Small intestine (tissue), 16 donors: ENCODE measurements around the gene ADAMTS14. TPM values are rescaled to one million over a fixed set of nuclear protein-coding genes. Genes with fewer than 3 reads are reported as not detected.
A peak's percentile ranks its signal among the peaks of the same experiment; 100 is the strongest.
"Not testable (repeated sequence)": the region's sequence is repeated elsewhere in the genome, so short reads cannot be mapped to it uniquely, and the experiment has no call there.

Experiments
- DNase-seq, 2 donors: peaks; one replicate each; pipeline versions ENCODE4 v3.0.0 to v3.0.0-alpha.2; 2013
- FAIRE-seq: peaks from 2 replicates; lab custom pipeline; 2012; peaks lifted over from hg19 to GRCh38; lab: Jason Lieb, UNC
- H3K27ac ChIP-seq, 3 donors: one replicate each; pipeline ENCODE4 v1.5.1; 2013; ENCODE audit warnings: low read length in 2 of 3, mild to moderate bottlenecking in 2 of 3, control low read depth in 1 of 3, inconsistent platforms in 1 of 3, low read depth in 1 of 3, moderate library complexity in 1 of 3
- H3K27me3 ChIP-seq, 3 donors: one replicate each; pipeline ENCODE4 v1.6.1; 2013; ENCODE audit warnings: low read length in 3 of 3, inconsistent platforms in 1 of 3; ENCODE audit not compliant: control insufficient read depth in 3 of 3, insufficient read depth in 3 of 3
- H3K36me3 ChIP-seq, 3 donors: one replicate each; pipeline ENCODE4 v1.6.1; 2013; ENCODE audit warnings: low read length in 3 of 3, inconsistent platforms in 1 of 3, low read depth in 1 of 3, mild to moderate bottlenecking in 1 of 3, moderate library complexity in 1 of 3; ENCODE audit not compliant: control insufficient read depth in 3 of 3, insufficient read depth in 2 of 3
- H3K4me1 ChIP-seq, 3 donors: one replicate each; pipeline ENCODE4 v1.6.1; 2013; ENCODE audit warnings: low read length in 2 of 3, inconsistent platforms in 1 of 3, low read depth in 1 of 3, mild to moderate bottlenecking in 1 of 3, moderate library complexity in 1 of 3; ENCODE audit not compliant: control insufficient read depth in 3 of 3, insufficient read depth in 2 of 3
- H3K4me3 ChIP-seq, 3 donors: one replicate each; pipeline ENCODE4 v1.5.1; 2013; ENCODE audit warnings: low read length in 3 of 3, control low read depth in 1 of 3, inconsistent platforms in 1 of 3, low read depth in 1 of 3, mild to moderate bottlenecking in 1 of 3, moderate library complexity in 1 of 3
- H3K9me3 ChIP-seq, 2 donors: one replicate each; pipeline ENCODE4 v1.6.1; 2013; ENCODE audit warnings: low read depth in 1 of 2, low read length in 1 of 2; ENCODE audit not compliant: control insufficient read depth in 2 of 2, insufficient read depth in 1 of 2
- WGBS, 3 donors: extraction: QIAGEN DNeasy Blood & Tissue Kit; methylation state at CpG; one replicate each; pipeline ENCODE4 v1.1.7; 2013; 5-methylcytosine and 5-hydroxymethylcytosine counted together
- long read RNA-seq, 10 donors: transcript quantifications; one replicate each; lab custom pipeline, GENCODE V29; 2026
- polyA plus RNA-seq, 4 donors: library from polyadenylated mRNA; stranded (reverse) in 3 of 4; unstranded in 1 of 4; fragments of 200-250 nt in 3 of 4; fragments of 120-200 nt in 1 of 4; gene quantifications; one replicate each; pipeline versions ENCODE4 v1.2.1 to v1.2.3, GENCODE V29; 2013
- donor health status: healthy with polysubstance abuse.
- donor health status: control.
- donor health status: control.
- donor health status: Bipolar disorder and iron deficiency.
- donor health status: healthy.

ADAMTS14 gene
- 1 to 10 TPM in 1 of 4 donors, under 1 TPM in 3; 0.45 to 7.7 (median 0.79) TPM for polyA plus RNA-seq
- long read RNA-seq, donor 1 = 0 reads
- long read RNA-seq, donor 2 = 0 reads
- long read RNA-seq, donor 3 = 0 reads
- long read RNA-seq, donor 4 = 0 reads
- long read RNA-seq, donor 5 = 0 reads
- long read RNA-seq, donor 6 = 0 reads
- long read RNA-seq, donor 7 = 0 reads
- long read RNA-seq, donor 8 = 0 reads
- long read RNA-seq, donor 9 = 0 reads
- long read RNA-seq, donor 10 = 0 reads

GRCh38 chr10:70672165-70673042 lies at the start of gene ADAMTS14:
Gene ADAMTS14 (plus strand): TSS chr10:70672506. CDS start chr10:70672803, 297 bp downstream.
- H3K27ac ChIP-seq = peak within 1 kb of the TSS in 2 of 3 donors; percentile 60 to 69
- peak in 1 of 2 donors; percentile 68 for DNase-seq
- H3K4me1 ChIP-seq = peaks cover 0 to 2% (median 0%) of the 10 kb centered on the region in 3 donors
- H3K4me3 ChIP-seq = peak within 1 kb of the TSS in 2 of 3 donors; percentile 37 to 55
- peaks cover 0 to 7% of the 10 kb centered on the region in 2 donors for H3K9me3 ChIP-seq
- FAIRE-seq = no peak
- H3K36me3 ChIP-seq = peaks cover 0 to 8% (median 0%) of the 10 kb centered on the region in 3 donors
- 2 to 3% (median 2%) methylated on average over 55 to 100 of the region's 100 CpGs for WGBS, 3 donors
- H3K27me3 ChIP-seq = peaks cover 0 to 37% (median 6%) of the 10 kb centered on the region in 3 donors

DNA sequence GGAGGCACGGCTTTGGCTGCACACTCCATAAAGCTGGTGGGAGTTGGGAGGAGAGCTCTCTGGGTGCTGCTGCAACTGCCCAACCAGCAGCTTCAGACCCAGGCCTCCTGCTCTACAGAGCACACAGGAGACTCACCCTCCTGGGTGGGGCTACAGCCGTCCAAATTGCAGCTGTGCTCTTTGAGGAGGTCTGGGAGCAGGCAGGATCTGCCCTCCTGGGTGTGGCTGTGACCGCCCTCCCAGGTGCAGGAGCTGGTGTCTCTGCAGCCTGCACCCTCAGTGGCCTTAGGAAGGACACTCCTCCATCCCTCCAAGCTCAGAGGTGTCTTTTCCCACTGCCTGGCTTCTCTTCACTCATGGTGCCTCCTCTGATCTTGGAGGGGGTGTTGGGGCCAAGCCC lies 49.8 kb upstream of the ADAMTS14 start:
- H3K27me3 ChIP-seq = no peaks in the 10 kb centered on the region
- DNase-seq (no peak), FAIRE-seq (no peak)
- WGBS, 3 donors = 60 to 84% (median 64%) methylated on average over 3 of the region's 3 CpGs
- H3K36me3 ChIP-seq = no peaks in the 10 kb centered on the region
- H3K27ac ChIP-seq = no peak overlapping the region
- peaks cover 0 to 21% of the 10 kb centered on the region in 2 donors for H3K9me3 ChIP-seq
- no peak overlapping the region for H3K4me3 ChIP-seq
- no peaks in the 10 kb centered on the region for H3K4me1 ChIP-seq

- no peaks in the 10 kb centered on the region for H3K36me3 ChIP-seq
- 70 to 93% (median 83%) methylated on average over 3 of the region's 3 CpGs for WGBS, 3 donors
- H3K4me3 ChIP-seq = no peak overlapping the region
- no peak for FAIRE-seq
- DNase-seq = no peak
- H3K27ac ChIP-seq = no peak overlapping the region
- H3K4me1 ChIP-seq = no peaks in the 10 kb centered on the region
- H3K27me3 ChIP-seq = no peaks in the 10 kb centered on the region
- H3K9me3 ChIP-seq = peaks cover 0 to 24% of the 10 kb centered on the region in 2 donors
Measured at GRCh38 chr10:70622981-70623844, 49.1 kb upstream of the ADAMTS14 start.

DNA sequence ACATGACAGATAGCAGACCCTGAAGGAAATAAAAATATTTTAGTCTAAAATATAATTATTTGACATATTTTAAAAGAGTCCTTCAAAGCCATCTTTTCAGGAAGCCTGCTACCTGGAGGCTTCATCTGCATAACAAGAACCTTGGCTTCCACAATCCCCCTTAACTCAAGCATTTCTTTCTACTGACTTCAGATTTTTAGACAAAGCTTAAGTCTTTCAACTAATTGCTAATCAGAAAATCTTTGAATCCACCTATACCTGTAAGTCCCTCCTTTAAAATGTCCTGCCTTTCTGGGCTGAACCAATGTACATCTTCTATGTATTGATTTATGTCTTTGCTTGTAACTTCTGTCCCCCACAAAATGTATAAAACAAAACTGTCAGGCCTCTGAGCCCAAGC lies 46.2 kb upstream of the ADAMTS14 start:
- no peak for FAIRE-seq
- H3K9me3 ChIP-seq = peaks cover 0 to 23% of the 10 kb centered on the region in 2 donors
- no peaks in the 10 kb centered on the region for H3K4me1 ChIP-seq
- no peaks in the 10 kb centered on the region for H3K27me3 ChIP-seq
- H3K27ac ChIP-seq = no peak overlapping the region
- H3K4me3 ChIP-seq = no peak overlapping the region
- DNase-seq = no peak
- no peaks in the 10 kb centered on the region for H3K36me3 ChIP-seq

GRCh38 chr10:70629338-70629737 lies 43.0 kb upstream of the ADAMTS14 start:
- H3K36me3 ChIP-seq = no peaks in the 10 kb centered on the region
- peaks cover 0 to 15% of the 10 kb centered on the region in 2 donors for H3K9me3 ChIP-seq
- DNase-seq (no peak), FAIRE-seq (no peak)
- H3K27me3 ChIP-seq = peaks cover 0 to 2% (median 0%) of the 10 kb centered on the region in 3 donors
- no peak overlapping the region for H3K27ac ChIP-seq
- WGBS, 3 donors = 41 to 76% (median 59%) methylated on average over 1 of the region's 1 CpG
- H3K4me3 ChIP-seq = no peak overlapping the region
- H3K4me1 ChIP-seq = no peaks in the 10 kb centered on the region

DNA sequence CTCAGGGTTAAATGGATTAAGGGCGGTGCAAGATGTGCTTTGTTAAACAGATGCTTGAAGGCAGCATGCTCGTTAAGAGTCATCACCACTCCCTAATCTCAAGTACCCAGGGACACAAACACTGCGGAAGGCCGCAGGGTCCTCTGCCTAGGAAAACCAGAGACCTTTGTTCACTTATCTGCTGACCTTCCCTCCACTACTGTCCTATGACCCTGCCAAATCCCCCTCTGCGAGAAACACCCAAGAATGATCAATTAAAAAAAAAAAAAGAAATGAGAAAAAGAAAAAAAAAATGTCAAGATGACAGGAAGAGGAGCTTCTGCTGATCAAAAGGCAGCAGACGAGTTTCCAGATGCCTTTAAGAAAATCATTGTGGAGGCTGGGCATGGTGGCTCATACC lies 40.6 kb upstream of the ADAMTS14 start:
- peaks cover 0 to 15% of the 10 kb centered on the region in 2 donors for H3K9me3 ChIP-seq
- FAIRE-seq, H3K27ac ChIP-seq, DNase-seq, H3K4me1 ChIP-seq, H3K27me3 ChIP-seq, H3K36me3 ChIP-seq, H3K4me3 ChIP-seq: not testable (repeated sequence)
- 30 to 63% (median 49%) methylated on average over 1 to 2 of the region's 6 CpGs for WGBS, 3 donors

GRCh38 chr10:70634011-70634410 lies 38.3 kb upstream of the ADAMTS14 start:
- no peak for FAIRE-seq
- H3K36me3 ChIP-seq = no peaks in the 10 kb centered on the region
- peaks cover 0 to 2% (median 0%) of the 10 kb centered on the region in 3 donors for H3K27me3 ChIP-seq
- 32 to 71% (median 45%) methylated on average over 4 of the region's 4 CpGs for WGBS, 3 donors
- H3K27ac ChIP-seq = no peak overlapping the region
- no peaks in the 10 kb centered on the region for H3K4me1 ChIP-seq
- DNase-seq = no peak
- H3K9me3 ChIP-seq = peaks cover 0 to 10% of the 10 kb centered on the region in 2 donors
- H3K4me3 ChIP-seq = no peak overlapping the region

DNA sequence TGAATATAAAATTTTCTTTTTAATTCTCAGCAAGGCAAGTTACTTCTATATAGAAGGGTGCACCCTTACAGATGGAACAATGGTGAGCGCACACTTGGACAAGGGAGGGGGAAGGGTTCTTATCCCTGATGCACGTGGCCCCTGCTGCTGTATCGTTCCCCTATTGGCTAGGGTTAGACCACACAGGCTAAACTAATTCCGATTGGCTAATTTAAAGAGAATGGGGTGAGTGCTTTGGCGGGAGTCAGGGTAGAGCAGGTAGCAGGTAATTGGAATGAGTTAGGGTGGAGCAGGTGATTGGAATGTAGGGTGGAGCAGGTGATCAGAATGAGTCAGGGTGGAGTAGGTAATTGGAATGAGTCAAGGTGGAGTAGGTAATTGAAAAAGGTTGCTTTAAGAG lies 37.8 kb upstream of the ADAMTS14 start:
- FAIRE-seq, H3K4me3 ChIP-seq, DNase-seq, H3K36me3 ChIP-seq, H3K4me1 ChIP-seq, H3K27me3 ChIP-seq, H3K9me3 ChIP-seq, H3K27ac ChIP-seq: not testable (repeated sequence)
- 68 to 84% (median 80%) methylated on average over 5 of the region's 5 CpGs for WGBS, 3 donors
